NT2/D1 (cell line): Measurements from ENCODE around the gene NTM.
A peak's percentile ranks its signal among the peaks of the same experiment; 100 is the strongest.
"Not testable (repeated sequence)": the region's sequence is repeated elsewhere in the genome, so short reads cannot be mapped to it uniquely, and the experiment has no call there.

ENCODE experiments used
- DNase-seq: peaks from one replicate; pipeline ENCODE4 v3.0.0-alpha.2; 2011; ENCODE audit warnings: low read depth, low spot score
- H3K27me3 ChIP-seq: 2 replicates; pipeline ENCODE4 v1.6.0; 2011; ENCODE audit warnings: mild to moderate bottlenecking; ENCODE audit not compliant: insufficient read length, insufficient read depth
- H3K36me3 ChIP-seq: 2 replicates; pipeline ENCODE4 v1.6.1; 2011; ENCODE audit warnings: mild to moderate bottlenecking, low read length, mixed read lengths; ENCODE audit not compliant: insufficient read depth, insufficient read length
- H3K4me1 ChIP-seq: 2 replicates; pipeline ENCODE4 v1.5.1; 2011; ENCODE audit not compliant: insufficient read depth, insufficient read length
- H3K4me3 ChIP-seq: 2 replicates; pipeline ENCODE4 v1.5.1; 2011; ENCODE audit warnings: low read depth; ENCODE audit not compliant: insufficient read length
- H3K9ac ChIP-seq: 2 replicates; pipeline ENCODE4 v1.6.0; 2011; ENCODE audit warnings: low read depth; ENCODE audit not compliant: insufficient read length
- H3K9me3 ChIP-seq: 2 replicates; pipeline ENCODE4 v1.5.1; 2011; ENCODE audit warnings: mild to moderate bottlenecking, low read length; ENCODE audit not compliant: insufficient read depth
- SUZ12 ChIP-seq: IDR thresholded peaks from 2 replicates; pipeline ENCODE4 v1.6.1; 2011; ENCODE audit not compliant: insufficient read length, insufficient read depth; ENCODE audit errors: extremely low read depth
- YY1 ChIP-seq: IDR thresholded peaks from 2 replicates; pipeline ENCODE4 v1.6.1; 2011; ENCODE audit not compliant: insufficient read length, insufficient read depth
- ZNF274 ChIP-seq: IDR thresholded peaks from 2 replicates; pipeline ENCODE4 v1.6.1; 2011; ENCODE audit warnings: mild to moderate bottlenecking, low read depth, low read length

NTM gene

DNA sequence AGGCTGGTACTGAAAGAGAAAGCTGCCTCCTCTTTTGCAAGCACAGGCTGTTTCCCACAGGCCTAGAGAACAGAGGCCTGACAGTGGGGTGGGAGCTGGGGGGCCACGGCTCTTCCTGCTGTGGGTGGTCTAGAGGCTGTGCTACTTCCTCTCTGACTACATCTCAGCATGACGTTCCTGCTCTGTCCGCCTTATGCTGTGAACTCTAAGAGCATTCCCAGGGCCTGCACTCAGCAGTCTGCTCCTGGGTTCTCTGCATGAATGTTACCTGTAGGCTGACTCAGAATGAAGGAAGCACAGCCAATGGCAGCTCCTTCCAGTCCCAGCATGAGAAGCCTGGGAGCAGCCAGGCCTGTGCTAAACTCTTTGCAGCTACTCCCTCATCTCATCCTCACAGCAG lies 534.3 kb downstream of the NTM start:
- Histone ChIP-seq H3K4me3 (no peak overlapping the region), H3K4me1 (no peaks in the 10 kb centered on the region), H3K27me3 (peaks cover 20% of the 10 kb centered on the region), H3K9me3 (no peaks in the 10 kb centered on the region), H3K36me3 (no peaks in the 10 kb centered on the region), H3K9ac (no peak overlapping the region)
- peak; percentile 79 for DNase-seq
- TF ChIP-seq YY1 = no peak
- TF ChIP-seq ZNF274 = no peak
- TF ChIP-seq SUZ12 = no peak

GRCh38 chr11:131906963-131907362 lies 536.5 kb downstream of the NTM start:
- TF ChIP-seq ZNF274 (no peak), YY1 (no peak), SUZ12 (no peak)
- Histone ChIP-seq H3K9me3 (no peaks in the 10 kb centered on the region), H3K9ac (no peak overlapping the region), H3K4me3 (no peak overlapping the region), H3K36me3 (no peaks in the 10 kb centered on the region), H3K4me1 (no peaks in the 10 kb centered on the region), H3K27me3 (peaks cover 37% of the 10 kb centered on the region)
- DNase-seq = no peak

DNA sequence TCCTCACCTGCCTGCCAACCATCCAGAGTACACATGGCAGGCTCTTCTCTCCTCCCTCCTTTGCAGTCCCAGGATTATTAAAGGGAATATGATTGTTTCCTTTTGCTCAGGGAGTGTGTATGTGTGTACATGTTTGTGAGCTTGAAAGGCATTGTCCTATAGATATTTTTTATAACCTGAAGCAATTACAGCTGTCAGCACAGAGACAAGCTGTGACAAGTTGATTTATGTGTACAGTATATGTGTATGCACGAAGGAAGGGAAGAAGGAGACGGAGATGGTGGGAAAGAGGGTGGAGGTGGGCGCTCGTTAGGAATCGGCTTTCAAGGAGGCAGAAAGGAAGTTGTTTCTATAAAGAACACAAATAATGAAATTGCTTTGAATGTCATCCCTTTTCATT lies 537.0 kb downstream of the NTM start:
- no peak for DNase-seq
- H3K36me3 ChIP-seq = no peaks in the 10 kb centered on the region
- no peak overlapping the region for H3K9ac ChIP-seq
- H3K27me3 ChIP-seq = peaks cover 41% of the 10 kb centered on the region
- TF ChIP-seq ZNF274 (no peak), YY1 (no peak), SUZ12 (no peak)
- H3K9me3 ChIP-seq = no peaks in the 10 kb centered on the region
- no peak overlapping the region for H3K4me3 ChIP-seq
- no peaks in the 10 kb centered on the region for H3K4me1 ChIP-seq

DNA sequence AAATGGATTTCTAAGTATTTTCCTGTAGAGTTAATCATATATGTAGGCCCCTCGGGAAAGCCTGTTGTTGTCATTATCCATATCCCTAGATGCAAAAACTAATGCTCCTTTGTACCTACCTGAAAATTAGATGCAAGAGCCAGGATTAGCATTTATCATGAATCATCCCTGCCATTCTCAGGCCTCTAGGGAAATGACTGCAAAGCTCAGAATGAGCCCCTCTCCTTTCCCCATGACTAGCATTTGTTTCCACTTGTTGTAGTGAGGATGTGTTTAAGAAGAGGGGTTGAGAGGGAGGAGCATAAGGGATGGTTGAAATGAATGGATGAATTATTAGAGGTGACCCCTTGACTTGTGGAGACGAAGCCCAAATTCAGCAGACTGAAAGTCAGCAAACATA lies 537.9 kb downstream of the NTM start:
- no peak for TF ChIP-seq ZNF274
- TF ChIP-seq YY1 = no peak
- TF ChIP-seq SUZ12 = no peak
- Histone ChIP-seq H3K27me3 (peaks cover 46% of the 10 kb centered on the region), H3K9me3 (no peaks in the 10 kb centered on the region), H3K36me3 (no peaks in the 10 kb centered on the region), H3K4me3 (no peak overlapping the region), H3K4me1 (no peaks in the 10 kb centered on the region), H3K9ac (no peak overlapping the region)
- no peak for DNase-seq

- DNase-seq = no peak
- Histone ChIP-seq H3K4me1 (no peaks in the 10 kb centered on the region), H3K9me3 (no peaks in the 10 kb centered on the region), H3K9ac (no peak overlapping the region), H3K4me3 (no peak overlapping the region), H3K36me3 (no peaks in the 10 kb centered on the region), H3K27me3 (peaks cover 46% of the 10 kb centered on the region)
- no peak for TF ChIP-seq YY1
- TF ChIP-seq ZNF274 = no peak
- TF ChIP-seq SUZ12 = no peak
Measured at GRCh38 chr11:131909426-131910177, 539.2 kb downstream of the NTM start.

GRCh38 chr11:131910178-131910522 lies 539.7 kb downstream of the NTM start:
- Histone ChIP-seq H3K4me1 (no peaks in the 10 kb centered on the region), H3K36me3 (no peaks in the 10 kb centered on the region), H3K9ac (no peak overlapping the region), H3K4me3 (peak overlapping the region; percentile 56), H3K27me3 (peaks cover 46% of the 10 kb centered on the region), H3K9me3 (no peaks in the 10 kb centered on the region)
- TF ChIP-seq YY1 = no peak
- DNase-seq = no peak

DNA sequence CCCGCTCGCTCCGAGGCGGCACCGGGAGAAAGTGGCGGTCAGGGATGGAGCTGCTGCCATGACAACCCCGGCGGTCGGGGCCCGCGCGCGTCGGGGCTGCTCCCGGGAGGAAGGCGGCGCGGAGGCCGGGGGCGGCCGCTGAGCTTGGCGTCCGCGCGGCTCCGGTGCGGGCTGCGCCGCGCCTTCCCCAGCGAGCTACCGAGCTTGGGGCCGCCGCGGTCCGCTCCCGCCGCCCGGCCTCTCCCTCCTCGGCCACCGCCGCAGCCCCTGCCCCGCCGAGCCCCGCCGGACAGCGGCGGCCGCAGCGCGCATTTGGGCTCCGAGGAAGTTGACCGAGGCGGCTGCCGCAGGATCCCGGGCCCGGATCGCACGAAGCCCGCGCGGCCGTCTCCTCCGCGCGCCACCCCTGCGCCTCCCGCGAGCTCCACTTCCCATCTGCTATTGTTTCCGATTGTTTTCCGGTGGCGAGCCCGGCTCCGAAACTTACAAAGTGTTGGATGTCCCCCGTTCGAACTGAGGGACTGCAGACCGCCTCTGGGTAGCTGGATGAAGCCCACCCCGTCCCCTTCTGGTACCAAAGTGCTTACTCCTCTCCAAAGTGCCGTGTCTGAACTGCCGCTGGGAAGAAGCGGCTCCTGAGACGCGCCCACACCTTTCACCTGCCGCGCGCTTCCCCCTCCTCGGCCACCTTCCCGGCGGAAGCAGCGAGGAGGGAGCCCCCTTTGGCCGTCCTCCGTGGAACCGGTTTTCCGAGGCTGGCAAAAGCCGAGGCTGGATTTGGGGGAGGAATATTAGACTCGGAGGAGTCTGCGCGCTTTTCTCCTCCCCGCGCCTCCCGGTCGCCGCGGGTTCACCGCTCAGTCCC lies 540.3 kb downstream of the NTM start:
- Histone ChIP-seq H3K4me1 (no peaks in the 10 kb centered on the region), H3K9ac (peak overlapping the region; percentile 71), H3K36me3 (no peaks in the 10 kb centered on the region), H3K27me3 (peaks cover 46% of the 10 kb centered on the region), H3K9me3 (no peaks in the 10 kb centered on the region), H3K4me3 (peak overlapping the region; percentile 56)
- DNase-seq = no peak
- TF ChIP-seq SUZ12 (no peak), ZNF274 (no peak), YY1 (no peak)

DNA sequence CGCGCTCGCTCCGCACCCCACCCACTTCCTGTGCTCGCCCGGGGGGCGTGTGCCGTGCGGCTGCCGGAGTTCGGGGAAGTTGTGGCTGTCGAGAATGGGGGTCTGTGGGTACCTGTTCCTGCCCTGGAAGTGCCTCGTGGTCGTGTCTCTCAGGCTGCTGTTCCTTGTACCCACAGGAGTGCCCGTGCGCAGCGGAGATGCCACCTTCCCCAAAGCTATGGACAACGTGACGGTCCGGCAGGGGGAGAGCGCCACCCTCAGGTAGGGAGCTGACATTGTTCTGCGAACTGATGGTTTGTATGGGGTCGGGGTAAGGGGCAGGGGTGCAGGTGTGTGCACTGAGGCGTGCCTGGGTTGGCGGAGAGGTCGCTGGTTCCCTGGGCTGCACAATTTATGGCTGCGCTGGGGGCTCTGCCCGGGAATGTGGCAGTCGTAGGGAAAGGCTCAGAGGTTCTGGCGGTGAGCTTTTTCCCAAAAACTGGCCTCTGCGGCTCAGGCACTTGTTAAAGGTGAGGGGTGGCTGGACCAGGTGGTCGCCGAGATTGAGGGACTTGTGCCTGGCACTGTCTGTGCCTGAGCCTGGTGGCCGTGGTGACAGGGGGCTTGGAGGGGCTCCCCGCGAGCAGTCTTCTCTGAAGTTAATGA lies 541.1 kb downstream of the NTM start:
- Histone ChIP-seq H3K9ac (peak overlapping the region; percentile 71), H3K27me3 (peaks cover 46% of the 10 kb centered on the region), H3K4me3 (peak overlapping the region; percentile 56)
- not testable (repeated sequence) for H3K4me1 ChIP-seq, H3K9me3 ChIP-seq, H3K36me3 ChIP-seq, DNase-seq
